ENCODE measurements around the gene MGAT5B. TPM values are rescaled to one million over a fixed set of nuclear protein-coding genes. Genes with fewer than 3 reads are reported as not detected.

The MGAT5B gene
- total RNA-seq, 1 experiment from 2014 or later: 1.0 TPM

GRCh38 chr17:76981545-76982295 lies 113.5 kb downstream of the MGAT5B start:
- CTCF ChIA-PET: no interaction called here
- Mint-ChIP-seq H3K27ac (ENCODE audit: unreplicated experiment) (no peak overlapping the region), H3K4me1 (ENCODE audit: low read depth, unreplicated experiment) (peaks cover 5% of the 10 kb centered on the region), H3K27me3 (ENCODE audit: unreplicated experiment) (peaks cover 57% of the 10 kb centered on the region), H3K9me3 (ENCODE audit: low read depth, unreplicated experiment) (peaks cover 4% of the 10 kb centered on the region), H3K4me3 (ENCODE audit: low read depth, unreplicated experiment) (no peak overlapping the region), H3K36me3 (ENCODE audit: insufficient read depth, unreplicated experiment) (no peaks in the 10 kb centered on the region)
- TF ChIP-seq, protein P1, sequence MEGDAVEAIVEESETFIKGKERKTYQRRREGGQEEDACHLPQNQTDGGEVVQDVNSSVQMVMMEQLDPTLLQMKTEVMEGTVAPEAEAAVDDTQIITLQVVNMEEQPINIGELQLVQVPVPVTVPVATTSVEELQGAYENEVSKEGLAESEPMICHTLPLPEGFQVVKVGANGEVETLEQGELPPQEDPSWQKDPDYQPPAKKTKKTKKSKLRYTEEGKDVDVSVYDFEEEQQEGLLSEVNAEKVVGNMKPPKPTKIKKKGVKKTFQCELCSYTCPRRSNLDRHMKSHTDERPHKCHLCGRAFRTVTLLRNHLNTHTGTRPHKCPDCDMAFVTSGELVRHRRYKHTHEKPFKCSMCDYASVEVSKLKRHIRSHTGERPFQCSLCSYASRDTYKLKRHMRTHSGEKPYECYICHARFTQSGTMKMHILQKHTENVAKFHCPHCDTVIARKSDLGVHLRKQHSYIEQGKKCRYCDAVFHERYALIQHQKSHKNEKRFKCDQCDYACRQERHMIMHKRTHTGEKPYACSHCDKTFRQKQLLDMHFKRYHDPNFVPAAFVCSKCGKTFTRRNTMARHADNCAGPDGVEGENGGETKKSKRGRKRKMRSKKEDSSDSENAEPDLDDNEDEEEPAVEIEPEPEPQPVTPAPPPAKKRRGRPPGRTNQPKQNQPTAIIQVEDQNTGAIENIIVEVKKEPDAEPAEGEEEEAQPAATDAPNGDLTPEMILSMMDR (IDR thresholded peaks at IDR 0.05; ENCODE audit: unreplicated experiment): no peak
- intact Hi-C loops (cut with micrococcal nuclease; ENCODE audit: unreplicated experiment): no loop called here
- DNase-seq: no peak
- no TSS peak for BruUV-seq (replicated peaks)

DNA sequence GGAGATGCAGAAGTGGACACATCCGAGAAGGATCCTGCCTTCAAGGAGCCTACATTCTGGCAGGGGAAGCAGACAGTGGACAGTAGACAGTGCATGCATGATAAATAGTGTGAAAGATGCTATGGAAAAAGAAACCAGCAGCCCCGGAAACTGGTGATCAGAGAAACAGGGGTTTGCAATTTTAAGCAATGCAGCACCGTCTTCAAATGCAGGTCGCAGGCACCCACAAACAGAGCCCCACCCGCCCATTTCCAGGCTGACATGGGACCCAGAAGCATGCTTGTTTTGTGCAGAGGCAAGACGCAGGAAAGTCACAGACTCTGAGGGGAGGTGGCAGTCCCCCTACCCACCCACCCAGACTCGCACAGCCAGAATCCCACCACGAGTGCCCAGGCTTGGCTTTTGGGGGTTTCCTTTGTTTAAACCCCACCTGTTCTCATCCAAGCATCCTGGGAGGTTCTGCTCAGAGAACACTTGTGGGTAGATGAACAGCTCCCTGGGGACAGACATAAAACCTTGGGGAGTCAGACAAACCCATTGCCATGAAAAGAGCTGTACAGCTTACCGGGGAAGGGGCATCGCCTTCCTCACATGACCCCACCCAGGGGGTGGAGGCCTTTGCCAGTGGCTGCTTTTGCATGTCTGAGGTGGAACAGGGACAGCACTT lies 114.3 kb downstream of the MGAT5B start:
- BruUV-seq (replicated peaks): no TSS peak
- Mint-ChIP-seq H3K9me3 (ENCODE audit: low read depth, unreplicated experiment) (peaks cover 4% of the 10 kb centered on the region), H3K36me3 (ENCODE audit: insufficient read depth, unreplicated experiment) (no peaks in the 10 kb centered on the region), H3K27me3 (ENCODE audit: unreplicated experiment) (peaks cover 61% of the 10 kb centered on the region), H3K27ac (ENCODE audit: unreplicated experiment) (no peak overlapping the region), H3K4me3 (ENCODE audit: low read depth, unreplicated experiment) (no peak overlapping the region), H3K4me1 (ENCODE audit: low read depth, unreplicated experiment) (peaks cover 5% of the 10 kb centered on the region)
- intact Hi-C loops (cut with micrococcal nuclease; ENCODE audit: unreplicated experiment): no loop called here
- no peak for DNase-seq
- CTCF ChIA-PET: interaction anchor here (0.6 kb wide), 2 partner anchors 9 to 26 kb away, joined by 4 read pairs; no protein-coding TSS in a partner anchor
- TF ChIP-seq, protein P1 (IDR thresholded peaks at IDR 0.05; ENCODE audit: unreplicated experiment): no peak

DNA sequence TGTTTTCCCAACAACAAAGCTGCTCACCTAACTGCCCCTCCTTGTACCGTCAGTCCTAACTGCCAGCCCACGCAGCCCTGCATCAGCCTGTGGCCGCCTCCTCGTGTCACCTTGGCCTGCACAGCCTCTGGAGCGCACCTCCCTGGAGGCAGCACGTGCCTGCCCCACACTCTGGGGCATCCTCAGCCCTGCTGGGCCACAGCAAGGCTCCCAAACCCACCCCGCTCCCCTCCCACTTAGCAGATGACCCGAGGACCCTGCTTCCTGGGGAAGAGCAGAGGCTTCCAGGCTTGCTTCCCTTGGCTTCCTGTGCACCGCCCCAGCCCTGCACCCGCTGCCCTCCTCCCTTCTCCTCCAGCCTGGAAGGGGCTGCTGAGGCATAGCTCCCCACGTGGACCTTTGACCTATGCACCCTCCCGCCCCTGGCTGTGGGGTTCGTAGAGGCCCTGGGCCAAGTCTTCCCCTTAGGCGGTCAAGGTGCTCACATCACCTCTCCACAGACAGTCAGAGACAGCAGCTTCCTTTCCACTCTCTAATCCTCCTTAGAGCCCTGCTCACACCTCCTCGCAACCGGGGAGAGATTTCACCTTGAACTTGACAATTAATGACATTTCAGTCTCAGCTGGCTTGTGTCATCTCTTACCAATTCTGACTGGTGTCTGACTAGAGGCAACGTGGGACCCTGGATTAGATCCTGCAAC lies 115.0 kb downstream of the MGAT5B start:
- Mint-ChIP-seq H3K4me1 (ENCODE audit: low read depth, unreplicated experiment) (peaks cover 5% of the 10 kb centered on the region), H3K9me3 (ENCODE audit: low read depth, unreplicated experiment) (peaks cover 1% of the 10 kb centered on the region), H3K27ac (ENCODE audit: unreplicated experiment) (no peak overlapping the region), H3K4me3 (ENCODE audit: low read depth, unreplicated experiment) (no peak overlapping the region), H3K27me3 (ENCODE audit: unreplicated experiment) (peaks cover 61% of the 10 kb centered on the region), H3K36me3 (ENCODE audit: insufficient read depth, unreplicated experiment) (no peaks in the 10 kb centered on the region)
- DNase-seq: no peak
- BruUV-seq (replicated peaks): no TSS peak
- TF ChIP-seq, protein P1 (IDR thresholded peaks at IDR 0.05; ENCODE audit: unreplicated experiment): no peak
- CTCF ChIA-PET: interaction anchor here (0.6 kb wide), 2 partner anchors 10 to 26 kb away, joined by 4 read pairs; no protein-coding TSS in a partner anchor
- intact Hi-C loops (cut with micrococcal nuclease; ENCODE audit: unreplicated experiment): no loop called here

DNA sequence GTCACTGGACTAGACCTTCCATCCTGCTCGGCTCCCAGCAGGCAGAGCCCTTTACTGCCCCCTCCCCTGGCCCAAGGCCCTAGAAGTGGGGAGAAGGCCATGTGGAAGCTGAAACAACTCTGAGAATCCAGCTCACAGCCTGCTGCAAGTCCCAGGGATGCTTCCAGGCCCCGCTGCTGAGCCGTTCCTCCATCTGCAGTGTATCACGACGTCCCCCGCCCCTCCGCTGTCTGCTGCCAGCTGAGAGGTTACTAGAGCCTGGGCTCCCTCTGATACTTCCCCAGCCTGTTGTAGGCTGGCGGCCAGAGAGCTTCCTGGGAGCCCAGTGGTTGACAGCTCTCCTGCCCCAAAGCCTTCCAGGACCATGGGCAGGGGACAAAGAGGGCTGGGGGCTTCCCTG lies 118.2 kb downstream of the MGAT5B start:
- DNase-seq: no peak
- H3K4me1 Mint-ChIP-seq (ENCODE audit: low read depth, unreplicated experiment): peaks cover 5% of the 10 kb centered on the region
- H3K9me3 Mint-ChIP-seq (ENCODE audit: low read depth, unreplicated experiment): no peaks in the 10 kb centered on the region
- TF ChIP-seq, protein P1 (IDR thresholded peaks at IDR 0.05; ENCODE audit: unreplicated experiment): no peak
- H3K36me3 Mint-ChIP-seq (ENCODE audit: insufficient read depth, unreplicated experiment): no peaks in the 10 kb centered on the region
- BruUV-seq (replicated peaks): no TSS peak
- CTCF ChIA-PET: interaction anchor here (0.6 kb wide), 1 partner anchor 51 kb away, joined by 8 read pairs; no protein-coding TSS in a partner anchor
- H3K27ac Mint-ChIP-seq (ENCODE audit: unreplicated experiment): no peak overlapping the region
- intact Hi-C loops (cut with micrococcal nuclease; ENCODE audit: unreplicated experiment): no loop called here
- H3K27me3 Mint-ChIP-seq (ENCODE audit: unreplicated experiment): peaks cover 68% of the 10 kb centered on the region
- H3K4me3 Mint-ChIP-seq (ENCODE audit: low read depth, unreplicated experiment): no peak overlapping the region

Data from Calu3 (cell line).